Activated T-cell treated with anti-CD3 and anti-CD28 coated beads, Interleukin-2, amount 50 U/mL, for 4 hours (primary cell): ENCODE results near the gene NBPF3. TPM values are rescaled to one million over a fixed set of nuclear protein-coding genes. Genes with fewer than 3 reads are reported as not detected.
A peak's percentile ranks its signal among the peaks of the same experiment; 100 is the strongest.
"Not testable (repeated sequence)": the region's sequence is repeated elsewhere in the genome, so short reads cannot be mapped to it uniquely, and the experiment has no call there.

Source experiments
- ATAC-seq, 2 donors: fragments of 200-7000 bp; cut with Tn5 transposase; one replicate each; pipeline ENCODE4 v1.10.0; 2021
- DNase-seq: peaks from one replicate; pipeline ENCODE4 v3.0.0-alpha.2; 2020
- H3K27me3 Mint-ChIP-seq: one replicate; pipeline ENCODE4 v1.8.0; 2021; ENCODE audit warnings: low read depth, mixed read lengths
- H3K36me3 Mint-ChIP-seq: one replicate; pipeline ENCODE4 v1.8.0; 2022; ENCODE audit warnings: mixed read lengths; ENCODE audit not compliant: insufficient read depth
- H3K4me1 Mint-ChIP-seq: one replicate; pipeline ENCODE4 v1.8.0; 2021; ENCODE audit warnings: low read depth, mixed read lengths
- H3K4me3 Mint-ChIP-seq: one replicate; pipeline ENCODE4 v1.8.0; 2021; ENCODE audit warnings: mild to moderate bottlenecking, moderate library complexity, mixed read lengths
- H3K9me3 Mint-ChIP-seq: one replicate; pipeline ENCODE4 v1.8.0; 2021; ENCODE audit warnings: mixed read lengths
- total RNA-seq, 3 donors: library from RNA; stranded (reverse); gene quantifications; one replicate each; pipeline ENCODE4 v1.2.1, GENCODE V29; 2021

The NBPF3 gene
- total RNA-seq, 3 donors from 2014 or later, result 4.2 to 4.8 (median 4.3) TPM

- not testable (repeated sequence) for H3K27me3 Mint-ChIP-seq, DNase-seq, H3K4me3 Mint-ChIP-seq, H3K9me3 Mint-ChIP-seq
- peaks cover 26% of the 10 kb centered on the region for H3K36me3 Mint-ChIP-seq
- ATAC-seq, result peak in 1 of 2 donors; percentile 50
- H3K4me1 Mint-ChIP-seq, result peaks cover 13% of the 10 kb centered on the region
Measured at GRCh38 chr1:21453964-21454614, 14.2 kb downstream of the NBPF3 start.

- ATAC-seq, DNase-seq, H3K4me1 Mint-ChIP-seq, H3K4me3 Mint-ChIP-seq, H3K27me3 Mint-ChIP-seq, H3K9me3 Mint-ChIP-seq: not testable (repeated sequence)
- peaks cover 23% of the 10 kb centered on the region for H3K36me3 Mint-ChIP-seq
Measured at GRCh38 chr1:21454904-21455303, 15.0 kb downstream of the NBPF3 start.

- Mint-ChIP-seq H3K27me3 (no peaks in the 10 kb centered on the region), H3K36me3 (peaks cover 9% of the 10 kb centered on the region), H3K9me3 (no peaks in the 10 kb centered on the region), H3K4me1 (peaks cover 6% of the 10 kb centered on the region), H3K4me3 (no peak overlapping the region)
- DNase-seq, result no peak
- ATAC-seq, result no peak
Measured at GRCh38 chr1:21457654-21458053, 17.7 kb downstream of the NBPF3 start.

- not testable (repeated sequence) for H3K27me3 Mint-ChIP-seq, ATAC-seq, H3K4me1 Mint-ChIP-seq, H3K4me3 Mint-ChIP-seq, H3K9me3 Mint-ChIP-seq, H3K36me3 Mint-ChIP-seq, DNase-seq
Measured at GRCh38 chr1:21465127-21465526, 25.2 kb downstream of the NBPF3 start.

- ATAC-seq, H3K4me3 Mint-ChIP-seq: not testable (repeated sequence)
Measured at GRCh38 chr1:21467946-21468345, 28.0 kb downstream of the NBPF3 start.

GRCh38 chr1:21468599-21468998 lies 28.7 kb downstream of the NBPF3 start:
- no peak for ATAC-seq
- Mint-ChIP-seq H3K27me3 (no peaks in the 10 kb centered on the region), H3K4me3 (no peak overlapping the region)

More at GRCh38 chr1:21467946-21468345, 28.0 kb downstream of the NBPF3 start:
- not testable (repeated sequence) for DNase-seq, H3K27me3 Mint-ChIP-seq, H3K4me1 Mint-ChIP-seq, H3K9me3 Mint-ChIP-seq
- H3K36me3 Mint-ChIP-seq, result peaks cover 26% of the 10 kb centered on the region

GRCh38 chr1:21469581-21469980 lies 29.6 kb downstream of the NBPF3 start:
- Mint-ChIP-seq H3K27me3 (no peaks in the 10 kb centered on the region), H3K36me3 (peaks cover 36% of the 10 kb centered on the region)

More at GRCh38 chr1:21468599-21468998, 28.7 kb downstream of the NBPF3 start:
- H3K4me1 Mint-ChIP-seq, result no peaks in the 10 kb centered on the region
- H3K9me3 Mint-ChIP-seq, result no peaks in the 10 kb centered on the region
- DNase-seq, result no peak
- peaks cover 31% of the 10 kb centered on the region for H3K36me3 Mint-ChIP-seq

GRCh38 chr1:21472861-21473260 lies 32.9 kb downstream of the NBPF3 start:
- Mint-ChIP-seq H3K4me1 (no peaks in the 10 kb centered on the region), H3K9me3 (no peaks in the 10 kb centered on the region), H3K36me3 (peaks cover 50% of the 10 kb centered on the region), H3K27me3 (no peaks in the 10 kb centered on the region), H3K4me3 (no peak overlapping the region)
- ATAC-seq (no peak), DNase-seq (no peak)

More at GRCh38 chr1:21469581-21469980, 29.6 kb downstream of the NBPF3 start:
- DNase-seq (no peak), ATAC-seq (no peak)
- H3K4me3 Mint-ChIP-seq, result no peak overlapping the region
- H3K9me3 Mint-ChIP-seq, result no peaks in the 10 kb centered on the region
- H3K4me1 Mint-ChIP-seq, result no peaks in the 10 kb centered on the region

- Mint-ChIP-seq H3K36me3 (peaks cover 31% of the 10 kb centered on the region), H3K9me3 (no peaks in the 10 kb centered on the region), H3K27me3 (peaks cover 2% of the 10 kb centered on the region), H3K4me3 (no peak overlapping the region), H3K4me1 (no peaks in the 10 kb centered on the region)
- DNase-seq (no peak), ATAC-seq (no peak)
Measured at GRCh38 chr1:21478356-21478755, 38.4 kb downstream of the NBPF3 start.

GRCh38 chr1:21483881-21484280 lies 43.9 kb downstream of the NBPF3 start:
- not testable (repeated sequence) for ATAC-seq, H3K9me3 Mint-ChIP-seq, H3K4me3 Mint-ChIP-seq, DNase-seq, H3K27me3 Mint-ChIP-seq, H3K4me1 Mint-ChIP-seq, H3K36me3 Mint-ChIP-seq

GRCh38 chr1:21489146-21489545 lies 49.2 kb downstream of the NBPF3 start:
- Mint-ChIP-seq H3K4me1 (peaks cover 4% of the 10 kb centered on the region), H3K9me3 (no peaks in the 10 kb centered on the region)
- ATAC-seq, result no peak

GRCh38 chr1:21490774-21491487 lies 51.0 kb downstream of the NBPF3 start:
- Mint-ChIP-seq H3K27me3 (peaks cover 10% of the 10 kb centered on the region), H3K4me3 (no peak overlapping the region), H3K4me1 (peaks cover 4% of the 10 kb centered on the region), H3K9me3 (no peaks in the 10 kb centered on the region), H3K36me3 (no peaks in the 10 kb centered on the region)
- no peak for DNase-seq
- ATAC-seq, result peak; percentile 51 to 59

More at GRCh38 chr1:21489146-21489545, 49.2 kb downstream of the NBPF3 start:
- Mint-ChIP-seq H3K4me3 (no peak overlapping the region), H3K36me3 (no peaks in the 10 kb centered on the region), H3K27me3 (peaks cover 10% of the 10 kb centered on the region)
- DNase-seq, result no peak

- ATAC-seq (no peak), DNase-seq (no peak)
- no peak overlapping the region for H3K4me3 Mint-ChIP-seq
- peaks cover 4% of the 10 kb centered on the region for H3K4me1 Mint-ChIP-seq
- peaks cover 13% of the 10 kb centered on the region for H3K27me3 Mint-ChIP-seq
- H3K36me3 Mint-ChIP-seq, result no peaks in the 10 kb centered on the region
- no peaks in the 10 kb centered on the region for H3K9me3 Mint-ChIP-seq
Measured at GRCh38 chr1:21491488-21492355, 51.8 kb downstream of the NBPF3 start.

GRCh38 chr1:21492356-21492625 lies 52.4 kb downstream of the NBPF3 start:
- Mint-ChIP-seq H3K4me3 (no peak overlapping the region), H3K4me1 (peaks cover 4% of the 10 kb centered on the region), H3K27me3 (peaks cover 12% of the 10 kb centered on the region), H3K36me3 (no peaks in the 10 kb centered on the region), H3K9me3 (no peaks in the 10 kb centered on the region)
- ATAC-seq (no peak), DNase-seq (no peak)
